ENCODE data around the gene ZNF628.

DNA sequence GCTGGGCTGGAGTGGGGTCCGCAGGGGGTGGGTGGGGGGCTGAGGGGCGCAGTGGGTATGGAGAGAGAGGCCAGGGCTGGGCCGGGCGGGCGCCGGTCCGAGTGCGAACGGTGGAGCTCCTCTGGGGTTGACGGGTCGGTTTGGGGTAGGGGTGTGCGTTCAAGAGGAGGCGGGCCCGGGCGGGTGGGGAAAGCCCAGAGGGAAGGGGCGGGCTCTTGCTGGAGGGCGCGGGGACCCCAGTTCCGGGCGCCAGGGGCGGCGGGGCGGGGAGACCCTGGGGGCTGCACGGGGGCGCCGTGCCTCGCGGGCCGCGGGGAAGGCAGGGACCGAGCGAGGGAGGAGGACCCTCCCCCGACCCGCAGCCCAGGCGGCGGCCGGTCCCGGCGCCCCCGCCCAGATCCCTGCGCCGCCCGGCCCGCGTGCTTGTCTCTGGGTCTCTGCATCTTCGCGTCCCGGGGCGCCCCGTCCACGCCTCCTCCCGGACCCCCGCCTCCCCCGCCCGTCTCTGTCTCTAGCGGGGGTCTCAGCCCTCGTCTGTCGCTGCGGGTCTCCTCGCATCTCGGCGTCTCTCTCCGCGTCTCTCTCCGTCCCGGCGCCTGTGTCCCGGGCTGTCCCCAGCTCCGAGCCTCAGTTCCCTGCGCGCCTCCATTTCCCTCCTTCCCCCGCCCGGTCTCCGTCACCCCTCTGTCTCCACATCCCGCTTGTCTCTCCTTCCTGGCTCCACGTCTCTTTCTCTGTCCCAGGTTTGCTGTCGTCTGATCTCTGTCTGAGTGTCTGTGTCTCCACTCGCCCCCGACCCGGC is 25.1 kb upstream of the ZNF628 start:
- TF ChIP-seq, protein P1, sequence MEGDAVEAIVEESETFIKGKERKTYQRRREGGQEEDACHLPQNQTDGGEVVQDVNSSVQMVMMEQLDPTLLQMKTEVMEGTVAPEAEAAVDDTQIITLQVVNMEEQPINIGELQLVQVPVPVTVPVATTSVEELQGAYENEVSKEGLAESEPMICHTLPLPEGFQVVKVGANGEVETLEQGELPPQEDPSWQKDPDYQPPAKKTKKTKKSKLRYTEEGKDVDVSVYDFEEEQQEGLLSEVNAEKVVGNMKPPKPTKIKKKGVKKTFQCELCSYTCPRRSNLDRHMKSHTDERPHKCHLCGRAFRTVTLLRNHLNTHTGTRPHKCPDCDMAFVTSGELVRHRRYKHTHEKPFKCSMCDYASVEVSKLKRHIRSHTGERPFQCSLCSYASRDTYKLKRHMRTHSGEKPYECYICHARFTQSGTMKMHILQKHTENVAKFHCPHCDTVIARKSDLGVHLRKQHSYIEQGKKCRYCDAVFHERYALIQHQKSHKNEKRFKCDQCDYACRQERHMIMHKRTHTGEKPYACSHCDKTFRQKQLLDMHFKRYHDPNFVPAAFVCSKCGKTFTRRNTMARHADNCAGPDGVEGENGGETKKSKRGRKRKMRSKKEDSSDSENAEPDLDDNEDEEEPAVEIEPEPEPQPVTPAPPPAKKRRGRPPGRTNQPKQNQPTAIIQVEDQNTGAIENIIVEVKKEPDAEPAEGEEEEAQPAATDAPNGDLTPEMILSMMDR (IDR thresholded peaks at IDR 0.05): no peak
- no peak for TF ChIP-seq POLR2A (IDR thresholded peaks at IDR 0.05)
